LNCaP clone FGC (cell line): ENCODE results near the gene METTL15.
"Not testable (repeated sequence)": the region's sequence is repeated elsewhere in the genome, so short reads cannot be mapped to it uniquely, and the experiment has no call there.

Source experiments
- DNase-seq: peaks from one replicate; pipeline ENCODE4 v3.0.0-alpha.2; 2011; ENCODE audit warnings: low read depth
- H3K4me3 ChIP-seq: 2 replicates; pipeline ENCODE4 v1.5.1; 2011; ENCODE audit warnings: mild to moderate bottlenecking, low read depth, low read length, control low read depth
- CTCF ChIP-seq: IDR thresholded peaks from 2 replicates; pipeline ENCODE4 v1.5.1; 2012; ENCODE audit warnings: mild to moderate bottlenecking; ENCODE audit not compliant: control insufficient read depth, insufficient read depth; ENCODE audit errors: extremely low read depth

Gene METTL15

GRCh38 chr11:28366549-28367346, 258.6 kb downstream of the METTL15 start:
- no peak for TF ChIP-seq CTCF
- DNase-seq: no peak
- no peak overlapping the region for H3K4me3 ChIP-seq

- not testable (repeated sequence) for DNase-seq, H3K4me3 ChIP-seq
Observed at GRCh38 chr11:28378095-28378494, 269.9 kb downstream of the METTL15 start.
